GM12878 (cell line): ENCODE data around the gene PRR18. TPM values are rescaled to one million over a fixed set of nuclear protein-coding genes. Genes with fewer than 3 reads are reported as not detected.

Experiments used
- ATF2 ChIP-seq: IDR thresholded peaks from 2 replicates; pipeline ENCODE4 v1.6.1; 2012; ENCODE audit warnings: low read length, inconsistent platforms
- BRCA1 ChIP-seq: IDR thresholded peaks from 2 replicates; pipeline ENCODE4 v1.6.1; 2011; ENCODE audit warnings: low read depth, low read length, improper control_type of control experiment
- CHD1 ChIP-seq: IDR thresholded peaks from 2 replicates; pipeline ENCODE4 v1.6.1; 2012; ENCODE audit warnings: low read depth, low read length, improper control_type of control experiment
- CREB1 ChIP-seq: IDR thresholded peaks from 2 replicates; pipeline ENCODE4 v1.6.1; 2012; ENCODE audit warnings: low read depth, mild to moderate bottlenecking, inconsistent platforms
- E2F4 ChIP-seq: IDR thresholded peaks from 2 replicates; pipeline ENCODE4 v1.6.1; 2012; ENCODE audit warnings: low read depth, low read length, improper control_type of control experiment
- E4F1 ChIP-seq: fragments of 450-650 bp; IDR thresholded peaks from 2 replicates; pipeline ENCODE4 v1.6.1; 2018; ENCODE audit warnings: borderline replicate concordance, mild to moderate bottlenecking; ENCODE audit not compliant: partially characterized antibody
- JUNB ChIP-seq: IDR thresholded peaks from 2 replicates; pipeline ENCODE4 v1.6.1; 2016; ENCODE audit warnings: antibody characterized with exemption, mild to moderate bottlenecking
- MEF2A ChIP-seq: IDR thresholded peaks from 2 replicates; pipeline ENCODE4 v1.6.1; 2011; ENCODE audit warnings: low read depth, mild to moderate bottlenecking, low read length, moderate library complexity; ENCODE audit not compliant: insufficient read depth
- NFIC ChIP-seq: IDR thresholded peaks from 2 replicates; pipeline ENCODE4 v1.6.1; 2012; ENCODE audit warnings: low read depth, mild to moderate bottlenecking, inconsistent platforms, low read length, moderate library complexity
- PAX8 ChIP-seq: fragments of 450-650 bp; IDR thresholded peaks from 2 replicates; pipeline ENCODE4 v1.6.1; 2017; ENCODE audit warnings: mild to moderate bottlenecking, moderate library complexity
- PBX3 ChIP-seq: IDR thresholded peaks from 2 replicates; pipeline ENCODE4 v1.6.1; 2011; ENCODE audit warnings: mild to moderate bottlenecking, low read depth, low read length, moderate library complexity; ENCODE audit not compliant: insufficient replicate concordance
- PML ChIP-seq: IDR thresholded peaks from 2 replicates; pipeline ENCODE4 v1.6.1; 2012; ENCODE audit warnings: low read length, inconsistent platforms
- RAD51 ChIP-seq: fragments of 450-650 bp; IDR thresholded peaks from 2 replicates; pipeline ENCODE4 v1.6.1; 2016; ENCODE audit warnings: moderate library complexity, mild to moderate bottlenecking, inconsistent platforms
- RCOR1 ChIP-seq: conservative IDR thresholded peaks from 2 replicates; pipeline ENCODE4 v1.6.1; 2012; ENCODE audit warnings: low read depth, low read length, improper control_type of control experiment
- SMC3 ChIP-seq: IDR thresholded peaks from 2 replicates; pipeline ENCODE4 v1.6.1; 2011; ENCODE audit warnings: low read length, improper control_type of control experiment, borderline replicate concordance
- SRF ChIP-seq, 2 experiments: IDR thresholded peaks; 2 replicates each; pipeline ENCODE4 v1.6.1; 2011; ENCODE audit warnings: low read depth in 2 of 2, low read length in 2 of 2, mild to moderate bottlenecking in 1 of 2, moderate library complexity in 1 of 2
- USF2 ChIP-seq: IDR thresholded peaks from 2 replicates; pipeline ENCODE4 v1.6.1; 2011; ENCODE audit warnings: low read depth, low read length, improper control_type of control experiment, borderline replicate concordance
- ZNF207 ChIP-seq: fragments of 450-650 bp; IDR thresholded peaks from 2 replicates; pipeline ENCODE4 v1.6.1; 2014; ENCODE audit warnings: antibody characterized with exemption, mild to moderate bottlenecking, borderline replicate concordance
- polyA plus RNA-seq, 11 experiments: library from polyadenylated mRNA; depleted of rRNA in 4 of 11; unstranded in 6 of 11; stranded (reverse) in 5 of 11; fragments of >200 nt; fragmentation: Nextera tagmentation in 4 of 11; fragmentation: Illumina TruSeq in 1 of 11; extraction: Ambion mirVana in 4 of 11; extraction: Trizol in 1 of 11; gene quantifications; 1 replicate in 1 of 11; 2 replicates in 10 of 11; pipeline versions ENCODE4 v1.2.1 to v1.2.3, GENCODE V29; 2011 to 2016; ENCODE audit warnings: inconsistent platforms in 2 of 11, missing spikeins in 2 of 11, low read depth in 1 of 11
- total RNA-seq, 4 experiments: library from RNA; depleted of rRNA in 3 of 4; stranded (reverse); fragments of >200 nt in 3 of 4; fragmentation: Illumina TruSeq in 1 of 4; extraction: Trizol in 1 of 4; gene quantifications; 2 replicates each; pipeline versions ENCODE4 v1.2.1 to v1.2.3, GENCODE V29; 2013 to 2021
- TF ChIP-seq, protein P1 (sequence below): fragments of 450-650 bp; formaldehyde crosslinking; IDR thresholded peaks from 2 replicates; pipeline ENCODE4 v1.4.0; 2022; ENCODE audit warnings: mild to moderate bottlenecking, moderate library complexity

PRR18 gene
- total and polyA plus RNA-seq, 10 of the 15 experiments (the other 5 are each of a cell fraction or from before 2014, with no cell fraction given) = 0.13 to 8.2 (median 1.6) TPM

DNA sequence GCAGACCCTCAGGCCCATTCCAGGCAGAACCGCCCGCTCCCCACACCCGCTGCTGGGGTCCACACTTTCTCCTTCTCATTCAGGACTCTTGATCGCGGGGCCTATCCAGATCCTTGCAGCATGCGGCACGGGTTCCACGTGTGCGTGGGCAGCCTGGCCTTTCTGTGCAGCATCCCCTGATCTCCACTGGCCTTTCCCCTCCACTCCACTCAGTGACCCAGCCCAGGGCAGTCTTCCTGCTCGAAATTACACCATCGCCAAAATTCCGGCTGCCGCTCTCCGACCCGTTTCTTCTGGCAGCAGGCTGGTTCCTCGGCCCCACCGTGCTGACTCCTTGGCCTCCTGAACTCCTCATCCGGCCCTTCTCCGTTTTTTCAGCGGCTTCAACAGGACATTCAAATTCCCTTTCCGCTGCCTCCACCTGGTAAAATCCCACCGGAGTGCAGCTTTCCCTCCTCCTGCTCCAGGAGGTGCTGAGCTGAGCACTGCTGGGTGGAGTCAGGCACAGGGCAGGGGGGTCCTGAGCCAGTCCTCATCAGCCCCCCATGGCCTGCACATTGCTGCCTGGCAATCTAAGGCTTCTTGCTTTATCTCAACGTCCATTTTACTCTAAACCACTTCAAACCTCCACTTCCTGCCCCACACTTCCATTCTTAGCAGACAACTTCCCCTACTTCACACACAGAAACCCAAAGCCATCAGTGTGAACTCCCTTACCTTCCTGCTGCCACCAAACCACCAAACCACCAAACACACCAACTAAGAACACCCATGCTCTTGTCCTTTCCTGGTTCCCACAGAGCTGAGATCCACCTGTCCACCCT is 25.2 kb upstream of the PRR18 start (continued):
- TF ChIP-seq ATF2 = peak; percentile 54; the same call in 1 of the 2 replicates
- TF ChIP-seq PML = 0 out of 2 replicates have a peak, but pooled peaks have one; percentile 58
- no peak for TF ChIP-seq BRCA1
- TF ChIP-seq RCOR1 = 0 out of 2 replicates have a peak, but pooled peaks have one; percentile 36
- no peak for TF ChIP-seq PBX3
- no peak for TF ChIP-seq E4F1
- no peak for TF ChIP-seq PAX8
- no peak for TF ChIP-seq CHD1
- TF ChIP-seq E2F4 = no peak
- TF ChIP-seq JUNB = peak; percentile 49; the same call in 1 of the 2 replicates
- peak; percentile 72; the same call in 1 of the 2 replicates for TF ChIP-seq NFIC
- TF ChIP-seq RAD51 = no peak
- TF ChIP-seq USF2 = no peak
- no peak for TF ChIP-seq SRF (IDR thresholded peaks at IDR 0.05; ENCODE audit: low read depth in 2 of 2, low read length in 2 of 2)
- no peak for TF ChIP-seq ZNF207
- no peak for TF ChIP-seq SMC3
- no peak for TF ChIP-seq MEF2A
- TF ChIP-seq, protein P1, sequence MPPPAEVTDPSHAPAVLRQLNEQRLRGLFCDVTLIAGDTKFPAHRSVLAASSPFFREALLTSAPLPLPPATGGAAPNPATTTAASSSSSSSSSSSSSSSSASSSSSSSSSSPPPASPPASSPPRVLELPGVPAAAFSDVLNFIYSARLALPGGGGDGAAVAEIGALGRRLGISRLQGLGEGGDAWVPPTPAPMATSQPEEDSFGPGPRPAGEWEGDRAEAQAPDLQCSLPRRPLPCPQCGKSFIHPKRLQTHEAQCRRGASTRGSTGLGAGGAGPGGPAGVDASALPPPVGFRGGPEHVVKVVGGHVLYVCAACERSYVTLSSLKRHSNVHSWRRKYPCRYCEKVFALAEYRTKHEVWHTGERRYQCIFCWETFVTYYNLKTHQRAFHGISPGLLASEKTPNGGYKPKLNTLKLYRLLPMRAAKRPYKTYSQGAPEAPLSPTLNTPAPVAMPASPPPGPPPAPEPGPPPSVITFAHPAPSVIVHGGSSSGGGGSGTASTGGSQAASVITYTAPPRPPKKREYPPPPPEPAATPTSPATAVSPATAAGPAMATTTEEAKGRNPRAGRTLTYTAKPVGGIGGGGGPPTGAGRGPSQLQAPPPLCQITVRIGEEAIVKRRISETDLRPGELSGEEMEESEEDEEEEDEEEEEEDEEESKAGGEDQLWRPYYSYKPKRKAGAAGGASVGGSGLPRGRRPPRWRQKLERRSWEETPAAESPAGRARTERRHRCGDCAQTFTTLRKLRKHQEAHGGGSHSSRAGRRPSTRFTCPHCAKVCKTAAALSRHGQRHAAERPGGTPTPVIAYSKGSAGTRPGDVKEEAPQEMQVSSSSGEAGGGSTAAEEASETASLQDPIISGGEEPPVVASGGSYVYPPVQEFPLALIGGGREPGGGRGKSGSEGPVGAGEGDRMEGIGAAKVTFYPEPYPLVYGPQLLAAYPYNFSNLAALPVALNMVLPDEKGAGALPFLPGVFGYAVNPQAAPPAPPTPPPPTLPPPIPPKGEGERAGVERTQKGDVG = no peak
- peak; percentile 49; the same call in 1 of the 2 replicates for TF ChIP-seq CREB1
